ENCODE results near the gene ARHGAP21. TPM values are rescaled to one million over a fixed set of nuclear protein-coding genes. Genes with fewer than 3 reads are reported as not detected.

The ARHGAP21 gene
- total and polyA plus RNA-seq, 2 experiments from 2014 or later, result 15.3 to 44.5 TPM

- H3K27me3 Mint-ChIP-seq (ENCODE audit: insufficient read depth, low read depth, poor library complexity), result no peaks in the 10 kb centered on the region
- no peak for TF ChIP-seq POLR2AphosphoS5 (IDR thresholded peaks at IDR 0.05; ENCODE audit: low read depth)
- no peak for TF ChIP-seq ETS1 (IDR thresholded peaks at IDR 0.05)
- TF ChIP-seq NANOG (IDR thresholded peaks at IDR 0.05; ENCODE audit: borderline replicate concordance), result no peak
- no peak for TF ChIP-seq CREB1 (CRISPR knock-in tag; IDR thresholded peaks at IDR 0.05; ENCODE audit: low read depth)
- TF ChIP-seq STAT1 (IDR thresholded peaks at IDR 0.05; ENCODE audit: unreplicated experiment), result no peak
- H3K4me1 ChIP-seq (ENCODE audit: insufficient read depth), result no peaks in the 10 kb centered on the region
- no peak overlapping the region for H3K4me2 ChIP-seq
- no peak for ATAC-seq
- H3K79me2 ChIP-seq (replicated peaks; ENCODE audit: insufficient read depth), result no peaks in the 10 kb centered on the region
- H2AFZ ChIP-seq, result no peak overlapping the region
- no peaks in the 10 kb centered on the region for H4K20me1 ChIP-seq (replicated peaks; ENCODE audit: insufficient read depth)
- no peak overlapping the region for H3K4me3 ChIP-seq
- no peaks in the 10 kb centered on the region for H3K4me1 Mint-ChIP-seq
- no peaks in the 10 kb centered on the region for H3K36me3 Mint-ChIP-seq (ENCODE audit: low read depth)
- no peak overlapping the region for H3K4me3 Mint-ChIP-seq
- H3K36me3 ChIP-seq (ENCODE audit: insufficient read depth), result no peaks in the 10 kb centered on the region
- H3K9me2 ChIP-seq (ENCODE audit: insufficient read depth), result no peaks in the 10 kb centered on the region
- DNase-seq (ENCODE audit: low spot score), result no peak
- H3K27ac Mint-ChIP-seq, result no peak overlapping the region
- H3K27me3 ChIP-seq (ENCODE audit: insufficient read depth), result no peaks in the 10 kb centered on the region
- no peaks in the 10 kb centered on the region for H3K9me3 Mint-ChIP-seq
- no peaks in the 10 kb centered on the region for H3F3A ChIP-seq (replicated peaks; ENCODE audit: low read depth)
- H3K27ac ChIP-seq (ENCODE audit: low read depth), result no peak overlapping the region
Observed at GRCh38 chr10:24750695-24751094, 27.0 kb upstream of the ARHGAP21 start.

GRCh38 chr10:24748214-24748613 is 24.5 kb upstream of the ARHGAP21 start:
- H3K9me3 Mint-ChIP-seq, result no peaks in the 10 kb centered on the region
- no peaks in the 10 kb centered on the region for H3K79me2 ChIP-seq (replicated peaks; ENCODE audit: insufficient read depth)
- H3K36me3 Mint-ChIP-seq (ENCODE audit: low read depth), result no peaks in the 10 kb centered on the region
- H3K27me3 Mint-ChIP-seq (ENCODE audit: insufficient read depth, low read depth, poor library complexity), result peaks cover 2% of the 10 kb centered on the region
- no peak overlapping the region for H2AFZ ChIP-seq
- DNase-seq (ENCODE audit: low spot score) (no peak), ATAC-seq (no peak)
- H3K4me1 ChIP-seq (ENCODE audit: insufficient read depth), result no peaks in the 10 kb centered on the region
- no peak overlapping the region for H3K4me3 ChIP-seq
- no peaks in the 10 kb centered on the region for H3K9me2 ChIP-seq (ENCODE audit: insufficient read depth)
- no peak overlapping the region for H3K4me2 ChIP-seq
- H3K27me3 ChIP-seq (ENCODE audit: insufficient read depth), result no peaks in the 10 kb centered on the region
- H3K36me3 ChIP-seq (ENCODE audit: insufficient read depth), result no peaks in the 10 kb centered on the region
- no peaks in the 10 kb centered on the region for H3K4me1 Mint-ChIP-seq
- no peak for TF ChIP-seq CTCF (conservative IDR thresholded peaks at IDR 0.05; ENCODE audit: low read depth in 2 of 2)
- TF ChIP-seq ZNF114 (CRISPR knock-in tag; IDR thresholded peaks at IDR 0.05), result no peak
- no peak for TF ChIP-seq CREB1 (CRISPR knock-in tag; IDR thresholded peaks at IDR 0.05; ENCODE audit: low read depth)
- no peak overlapping the region for H3K4me3 Mint-ChIP-seq
- H4K20me1 ChIP-seq (replicated peaks; ENCODE audit: insufficient read depth), result no peaks in the 10 kb centered on the region
- no peak overlapping the region for H3K27ac ChIP-seq (ENCODE audit: low read depth)
- H3K27ac Mint-ChIP-seq, result no peak overlapping the region
- H3F3A ChIP-seq (replicated peaks; ENCODE audit: low read depth), result no peaks in the 10 kb centered on the region

GRCh38 chr10:24744946-24745345 is 21.3 kb upstream of the ARHGAP21 start:
- no peak overlapping the region for H3K27ac ChIP-seq (ENCODE audit: low read depth)
- H3K4me1 Mint-ChIP-seq, result no peaks in the 10 kb centered on the region

More at GRCh38 chr10:24744946-24745345, 21.3 kb upstream of the ARHGAP21 start:
- Histone ChIP-seq H3K79me2 (replicated peaks; ENCODE audit: insufficient read depth) (no peaks in the 10 kb centered on the region), H3K4me3 (no peak overlapping the region), H4K20me1 (replicated peaks; ENCODE audit: insufficient read depth) (no peaks in the 10 kb centered on the region), H3K4me1 (ENCODE audit: insufficient read depth) (no peaks in the 10 kb centered on the region), H3K36me3 (ENCODE audit: insufficient read depth) (no peaks in the 10 kb centered on the region), H3K9me2 (ENCODE audit: insufficient read depth) (no peaks in the 10 kb centered on the region), H3K4me2 (no peak overlapping the region), H2AFZ (no peak overlapping the region), H3K27me3 (ENCODE audit: insufficient read depth) (no peaks in the 10 kb centered on the region), H3F3A (replicated peaks; ENCODE audit: low read depth) (no peaks in the 10 kb centered on the region)
- H3K9me3 Mint-ChIP-seq, result no peaks in the 10 kb centered on the region
- DNase-seq (ENCODE audit: low spot score) (no peak), ATAC-seq (no peak)
- TF ChIP-seq EZH2phosphoT487 (IDR thresholded peaks at IDR 0.05; ENCODE audit: unreplicated experiment) (no peak), EZH2 (IDR thresholded peaks at IDR 0.05; ENCODE audit: low read depth, unreplicated experiment) (no peak)
- H3K4me3 Mint-ChIP-seq, result no peak overlapping the region
- peaks cover 4% of the 10 kb centered on the region for H3K27me3 Mint-ChIP-seq (ENCODE audit: insufficient read depth, low read depth, poor library complexity)
- H3K36me3 Mint-ChIP-seq (ENCODE audit: low read depth), result no peaks in the 10 kb centered on the region
- no peak overlapping the region for H3K27ac Mint-ChIP-seq

Data from GM23338 (cell line).